ENCODE data around the gene ABCC2.
"Not testable (repeated sequence)": the region's sequence is repeated elsewhere in the genome, so short reads cannot be mapped to it uniquely, and the experiment has no call there.

Gene ABCC2

DNA sequence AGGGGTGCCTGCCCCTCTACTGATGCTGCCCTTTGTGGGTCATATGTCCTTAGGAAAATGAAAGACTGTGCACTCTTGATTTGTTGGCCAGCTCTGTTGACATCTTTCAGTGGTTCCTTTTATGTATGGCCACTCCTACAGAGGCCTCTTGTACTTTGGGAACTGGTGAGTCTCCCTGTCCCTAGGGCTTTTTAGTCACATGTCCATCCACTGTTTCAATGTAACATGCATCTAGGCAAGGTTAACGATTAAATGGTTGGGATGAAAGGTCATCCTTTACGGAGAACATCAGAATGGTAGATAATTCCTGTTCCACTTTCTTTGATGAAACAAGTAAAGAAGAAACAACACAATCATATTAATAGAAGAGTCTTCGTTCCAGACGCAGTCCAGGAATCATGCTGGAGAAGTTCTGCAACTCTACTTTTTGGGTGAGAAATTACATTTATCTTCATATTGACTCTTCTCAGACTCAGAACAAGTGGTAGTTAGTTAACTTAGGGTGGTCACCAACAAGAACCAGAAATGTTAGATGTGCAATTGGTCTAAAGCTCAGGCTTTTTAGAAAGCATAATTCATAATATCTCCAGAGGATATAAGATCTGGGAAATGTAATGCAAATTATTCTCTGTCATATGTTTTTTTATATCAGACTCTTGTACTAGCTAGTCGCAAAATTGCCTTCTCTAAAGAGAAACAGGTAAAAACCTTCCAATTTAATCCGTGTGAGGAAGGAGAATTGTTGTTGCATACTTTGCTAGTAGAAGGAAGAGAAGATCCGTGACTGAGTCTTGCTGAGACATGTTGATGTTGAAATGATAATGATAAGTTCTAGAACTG is at the start of gene ABCC2:
ABCC2 (plus strand) TSS at position 194 of the 840 bp plus-strand sequence; CDS start at position 399, 205 bp downstream.
- TF ChIP-seq, protein P1, sequence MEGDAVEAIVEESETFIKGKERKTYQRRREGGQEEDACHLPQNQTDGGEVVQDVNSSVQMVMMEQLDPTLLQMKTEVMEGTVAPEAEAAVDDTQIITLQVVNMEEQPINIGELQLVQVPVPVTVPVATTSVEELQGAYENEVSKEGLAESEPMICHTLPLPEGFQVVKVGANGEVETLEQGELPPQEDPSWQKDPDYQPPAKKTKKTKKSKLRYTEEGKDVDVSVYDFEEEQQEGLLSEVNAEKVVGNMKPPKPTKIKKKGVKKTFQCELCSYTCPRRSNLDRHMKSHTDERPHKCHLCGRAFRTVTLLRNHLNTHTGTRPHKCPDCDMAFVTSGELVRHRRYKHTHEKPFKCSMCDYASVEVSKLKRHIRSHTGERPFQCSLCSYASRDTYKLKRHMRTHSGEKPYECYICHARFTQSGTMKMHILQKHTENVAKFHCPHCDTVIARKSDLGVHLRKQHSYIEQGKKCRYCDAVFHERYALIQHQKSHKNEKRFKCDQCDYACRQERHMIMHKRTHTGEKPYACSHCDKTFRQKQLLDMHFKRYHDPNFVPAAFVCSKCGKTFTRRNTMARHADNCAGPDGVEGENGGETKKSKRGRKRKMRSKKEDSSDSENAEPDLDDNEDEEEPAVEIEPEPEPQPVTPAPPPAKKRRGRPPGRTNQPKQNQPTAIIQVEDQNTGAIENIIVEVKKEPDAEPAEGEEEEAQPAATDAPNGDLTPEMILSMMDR (IDR thresholded peaks at IDR 0.05; ENCODE audit: insufficient read depth, low read depth, low read length, missing control alignments): no peak
- H3K4me3 ChIP-seq (ENCODE audit: low read depth, low read length): no peak within 1 kb of the TSS
- DNase-seq (ENCODE audit: low read depth): no peak

DNA sequence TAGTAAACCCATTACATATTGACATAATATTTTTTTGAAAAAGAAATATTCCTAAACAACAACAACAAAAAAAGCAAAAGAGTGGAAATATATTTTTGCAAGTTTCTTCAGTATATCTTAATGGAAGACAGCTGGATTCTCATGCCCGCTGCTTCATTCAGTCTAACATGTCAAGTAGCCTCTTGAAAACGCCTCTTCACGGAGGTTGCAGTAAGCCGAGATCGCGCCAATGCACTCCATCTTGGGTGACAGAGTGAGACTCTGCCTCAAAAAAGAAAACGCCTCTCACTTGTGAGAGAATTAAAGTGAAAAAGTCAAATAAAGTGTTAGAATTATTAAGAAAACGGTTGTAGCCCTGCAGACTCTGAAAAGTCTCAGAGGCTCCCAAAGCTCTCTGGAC is 49.1 kb upstream of the ABCC2 start:
- DNase-seq (ENCODE audit: low read depth): peak; percentile 5
- TF ChIP-seq, protein P1 (IDR thresholded peaks at IDR 0.05; ENCODE audit: insufficient read depth, low read depth, low read length, missing control alignments): no peak
- H3K4me3 ChIP-seq (ENCODE audit: low read depth, low read length): peak overlapping the region; percentile 97

DNA sequence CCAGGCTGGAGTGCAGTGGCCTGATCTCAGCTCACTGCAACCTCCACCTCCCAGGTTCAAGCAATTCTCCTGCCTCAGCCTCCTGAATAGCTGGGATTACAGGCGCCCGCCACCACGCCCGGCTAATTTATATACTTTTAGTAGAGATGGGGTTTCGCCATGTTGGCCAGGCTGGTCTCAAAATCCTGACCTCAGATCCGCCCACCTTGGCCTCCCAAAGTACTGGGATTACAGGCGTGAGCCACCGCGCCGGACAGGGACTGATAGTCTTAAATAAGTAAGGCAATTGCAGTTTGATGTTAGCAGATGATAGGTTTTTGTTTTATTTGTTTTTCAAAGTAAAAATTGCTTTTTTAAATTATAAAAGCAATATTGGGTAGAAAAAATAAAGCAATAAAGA is 48.3 kb upstream of the ABCC2 start:
- DNase-seq (ENCODE audit: low read depth); H3K4me3 ChIP-seq (ENCODE audit: low read depth, low read length): not testable (repeated sequence)

DNA sequence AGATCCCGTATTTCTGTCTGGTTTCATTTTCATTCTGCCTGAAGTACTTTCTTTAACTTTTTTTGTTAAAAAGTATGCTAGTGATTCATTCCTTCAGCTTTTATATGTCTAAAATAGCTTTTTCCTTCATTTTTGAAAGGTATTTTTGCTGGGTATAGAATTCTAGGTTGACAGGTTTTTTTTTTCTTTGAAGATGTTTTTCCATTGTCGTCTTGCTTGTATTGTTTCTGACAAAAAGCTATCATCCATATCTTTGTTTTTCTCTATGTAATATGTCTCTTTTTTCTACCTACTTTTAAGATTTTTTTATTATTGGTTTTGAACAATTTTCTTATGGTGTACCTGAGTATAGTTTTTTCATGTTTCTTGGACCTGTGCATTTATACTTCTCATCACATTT is 42.2 kb upstream of the ABCC2 start:
- H3K4me3 ChIP-seq (ENCODE audit: low read depth, low read length): no peak overlapping the region
- TF ChIP-seq, protein P1 (IDR thresholded peaks at IDR 0.05; ENCODE audit: insufficient read depth, low read depth, low read length, missing control alignments): no peak
- no peak for DNase-seq (ENCODE audit: low read depth)

DNA sequence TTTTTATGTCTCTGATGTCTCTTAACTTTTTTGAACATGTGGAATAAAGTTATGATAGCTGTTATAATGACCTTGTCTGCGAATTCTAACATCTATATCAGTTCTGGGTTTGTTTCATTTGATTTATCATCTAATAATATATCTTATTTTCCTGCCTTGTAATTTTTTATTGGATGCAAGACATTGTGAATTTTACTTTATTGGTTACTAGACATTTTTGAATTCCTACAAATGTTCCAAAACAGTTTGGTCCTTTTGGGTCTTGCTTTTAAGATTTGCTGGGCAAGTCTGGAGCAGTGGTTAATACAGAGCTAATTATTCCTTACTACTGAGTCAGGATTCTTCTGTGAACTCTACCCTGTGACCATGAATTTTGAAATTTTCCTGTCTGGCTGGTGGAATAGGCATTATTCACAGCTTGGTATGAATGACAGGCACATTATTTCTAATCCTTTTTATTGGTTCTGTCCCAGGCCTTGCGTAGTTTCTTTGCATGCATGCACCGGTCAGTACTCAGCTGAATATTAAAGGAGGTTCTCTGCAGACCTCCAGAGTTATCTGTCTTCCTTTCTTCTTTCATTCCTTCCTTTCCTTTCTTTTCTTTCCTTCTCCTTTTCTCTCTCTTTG is 41.4 kb upstream of the ABCC2 start:
- DNase-seq (ENCODE audit: low read depth): no peak
- no peak overlapping the region for H3K4me3 ChIP-seq (ENCODE audit: low read depth, low read length)
- TF ChIP-seq, protein P1 (IDR thresholded peaks at IDR 0.05; ENCODE audit: insufficient read depth, low read depth, low read length, missing control alignments): no peak

DNA sequence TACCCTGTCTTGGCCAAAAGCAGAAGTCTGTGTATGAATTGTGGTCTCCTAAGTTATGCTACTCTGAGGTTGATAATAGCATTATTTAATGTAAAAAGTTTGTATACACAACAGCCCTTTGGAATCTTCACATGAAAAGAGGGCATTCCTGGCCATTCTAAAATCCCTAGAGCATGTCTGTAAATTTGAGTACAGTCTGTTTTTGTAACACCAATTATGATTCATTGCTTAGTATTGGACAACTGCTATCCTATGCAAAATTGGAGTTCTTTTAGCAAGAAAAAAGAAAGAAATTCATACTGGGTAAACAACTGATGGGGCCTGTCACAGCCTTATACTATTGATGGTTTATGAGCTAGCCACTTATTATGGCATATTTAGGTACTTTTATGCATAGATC is 40.2 kb upstream of the ABCC2 start:
- H3K4me3 ChIP-seq (ENCODE audit: low read depth, low read length): no peak overlapping the region
- TF ChIP-seq, protein P1 (IDR thresholded peaks at IDR 0.05; ENCODE audit: insufficient read depth, low read depth, low read length, missing control alignments): no peak
- no peak for DNase-seq (ENCODE audit: low read depth)

DNA sequence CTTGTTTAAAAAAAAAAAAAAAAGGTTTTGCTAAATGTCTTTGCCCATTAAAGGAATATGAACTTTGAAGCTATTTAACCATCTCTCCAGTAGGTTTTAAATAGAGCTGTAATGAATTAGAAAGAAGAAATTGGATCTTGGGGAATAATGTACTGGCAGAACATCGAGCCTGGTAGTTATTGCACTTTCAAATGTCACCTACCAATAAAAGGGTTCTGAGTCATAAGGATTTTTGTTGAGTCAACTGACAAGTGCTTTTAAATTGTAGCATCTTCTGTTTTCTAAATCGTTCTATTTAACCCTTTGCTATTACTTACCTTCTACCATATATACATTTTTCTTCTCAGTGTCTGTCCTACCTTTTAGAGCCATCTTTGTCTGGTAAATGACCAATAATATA is 39.7 kb upstream of the ABCC2 start:
- H3K4me3 ChIP-seq (ENCODE audit: low read depth, low read length): no peak overlapping the region
- TF ChIP-seq, protein P1 (IDR thresholded peaks at IDR 0.05; ENCODE audit: insufficient read depth, low read depth, low read length, missing control alignments): no peak
- DNase-seq (ENCODE audit: low read depth): no peak

Data from GM12865 (cell line).